ENCODE data around the gene ETV2. TPM values are rescaled to one million over a fixed set of nuclear protein-coding genes. Genes with fewer than 3 reads are reported as not detected.

ETV2 gene
- total RNA-seq, 4 donors from 2014 or later = 1.1 to 35.2 (median 3.5) TPM; not detected in 1

DNA sequence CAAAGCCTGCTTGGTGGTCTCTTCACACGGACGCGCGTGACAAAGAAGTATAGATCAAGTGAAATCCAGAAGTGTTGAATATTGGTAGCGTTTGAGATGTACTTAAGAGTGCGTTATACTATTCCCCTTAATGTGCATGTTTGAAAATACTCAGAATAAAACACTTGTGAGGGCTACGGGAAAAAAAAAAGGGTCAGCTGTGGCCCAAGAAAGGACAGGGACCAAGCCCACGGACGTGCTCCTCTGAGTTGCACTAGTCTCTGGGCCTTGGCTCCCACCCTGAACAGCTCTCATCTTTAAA lies 13.3 kb upstream of the ETV2 start:
- whole genome bisulfite sequencing, 2 donors (ENCODE audit: low coverage in 1 of 2) = 0 to 21% methylated on average over 3 to 9 of the region's 9 CpGs
- in situ Hi-C loops (cut with MboI; ENCODE audit: low pct_ligation_motif_present in 1 of 4, low pct_unique_long_range_greater_than_20kb in 1 of 4, low sequenced_read_pairs in 3 of 4) = no loop called here
- no peak for TF ChIP-seq POLR2AphosphoS5 (IDR thresholded peaks at IDR 0.05)
- TF ChIP-seq EP300 (IDR thresholded peaks at IDR 0.05; ENCODE audit: low read depth) = no peak
- TF ChIP-seq, protein P1, sequence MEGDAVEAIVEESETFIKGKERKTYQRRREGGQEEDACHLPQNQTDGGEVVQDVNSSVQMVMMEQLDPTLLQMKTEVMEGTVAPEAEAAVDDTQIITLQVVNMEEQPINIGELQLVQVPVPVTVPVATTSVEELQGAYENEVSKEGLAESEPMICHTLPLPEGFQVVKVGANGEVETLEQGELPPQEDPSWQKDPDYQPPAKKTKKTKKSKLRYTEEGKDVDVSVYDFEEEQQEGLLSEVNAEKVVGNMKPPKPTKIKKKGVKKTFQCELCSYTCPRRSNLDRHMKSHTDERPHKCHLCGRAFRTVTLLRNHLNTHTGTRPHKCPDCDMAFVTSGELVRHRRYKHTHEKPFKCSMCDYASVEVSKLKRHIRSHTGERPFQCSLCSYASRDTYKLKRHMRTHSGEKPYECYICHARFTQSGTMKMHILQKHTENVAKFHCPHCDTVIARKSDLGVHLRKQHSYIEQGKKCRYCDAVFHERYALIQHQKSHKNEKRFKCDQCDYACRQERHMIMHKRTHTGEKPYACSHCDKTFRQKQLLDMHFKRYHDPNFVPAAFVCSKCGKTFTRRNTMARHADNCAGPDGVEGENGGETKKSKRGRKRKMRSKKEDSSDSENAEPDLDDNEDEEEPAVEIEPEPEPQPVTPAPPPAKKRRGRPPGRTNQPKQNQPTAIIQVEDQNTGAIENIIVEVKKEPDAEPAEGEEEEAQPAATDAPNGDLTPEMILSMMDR (IDR thresholded peaks at IDR 0.05) = no peak
- no peak for TF ChIP-seq POLR2A (IDR thresholded peaks at IDR 0.05)
- DNase-seq = no peak
- intact Hi-C loops (cut with DNase I; ENCODE audit: low total_unique reads) = no loop called here
- Histone ChIP-seq H3K27me3 (no peaks in the 10 kb centered on the region), H3K4me1 (peaks cover 9 to 21% (median 12%) of the 10 kb centered on the region in 4 donors), H3K9me3 (no peaks in the 10 kb centered on the region), H3K36me3 (peaks cover 0 to 26% (median 7%) of the 10 kb centered on the region in 4 donors), H3K27ac (peak overlapping the region; percentile 92 to 97 (median 94)), H3K4me3 (peak overlapping the region; percentile 52 to 98 (median 91))

DNA sequence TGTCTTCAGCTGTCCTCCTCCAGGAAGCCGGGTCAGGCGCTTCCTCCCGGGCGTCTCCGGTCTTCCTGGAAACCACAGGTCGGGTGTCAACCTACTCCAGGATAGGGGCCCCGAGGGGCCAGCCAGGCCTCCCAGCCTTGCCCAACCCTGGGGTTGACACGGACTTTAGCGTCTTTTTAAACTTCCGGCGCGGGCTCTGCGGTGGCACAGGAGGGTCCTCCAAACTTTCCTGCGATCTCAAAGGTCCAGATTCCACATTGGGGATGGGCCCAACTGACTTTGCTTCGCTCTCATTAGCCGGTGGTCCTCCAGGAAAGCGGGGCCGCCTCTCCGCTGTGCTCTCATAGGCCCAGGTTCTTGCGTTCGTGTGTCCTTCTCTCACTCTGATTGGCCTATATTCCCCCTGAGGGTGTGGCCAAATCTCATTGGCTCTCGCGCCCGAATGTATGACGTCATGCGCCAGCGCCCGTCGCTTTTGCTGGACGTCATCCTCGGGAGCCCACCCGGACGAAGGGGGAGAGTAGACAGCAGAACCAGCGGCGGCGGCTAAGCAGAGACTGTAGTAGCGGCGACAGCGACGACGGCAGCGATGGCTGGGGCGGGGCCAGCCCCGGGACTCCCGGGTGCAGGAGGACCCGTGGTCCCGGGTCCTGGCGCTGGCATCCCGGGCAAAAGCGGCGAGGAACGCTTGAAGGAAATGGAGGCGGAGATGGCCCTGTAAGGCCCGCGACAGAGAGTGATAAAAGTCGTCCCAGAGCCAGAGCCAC lies 12.8 kb upstream of the ETV2 start, which contains the start of gene RBM42:
Gene RBM42 (plus strand): TSS at position 472 of the 767 bp plus-strand sequence. CDS start 118 bp downstream, at position 590.
- DNase-seq = peak; percentile 97
- peaks cover 9 to 21% (median 12%) of the 10 kb centered on the region in 4 donors for H3K4me1 ChIP-seq

DNA sequence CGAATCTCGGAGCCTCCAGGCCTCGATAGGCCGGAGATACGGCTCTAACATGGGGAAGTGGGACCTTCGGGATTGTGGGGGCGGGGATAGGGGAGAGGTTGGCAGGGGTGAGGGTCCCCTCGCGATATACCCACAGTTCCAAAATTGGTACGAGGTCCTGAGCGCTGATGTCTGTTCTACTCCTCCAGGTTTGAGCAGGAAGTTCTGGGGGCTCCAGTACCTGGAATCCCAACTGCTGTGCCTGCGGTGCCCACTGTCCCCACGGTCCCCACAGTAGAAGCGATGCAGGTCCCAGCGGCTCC lies 12.3 kb upstream of the ETV2 start:
- H3K4me1 ChIP-seq = peaks cover 9 to 21% (median 12%) of the 10 kb centered on the region in 4 donors
- H3K36me3 ChIP-seq = peaks cover 0 to 37% (median 11%) of the 10 kb centered on the region in 4 donors
- H3K9me3 ChIP-seq = no peaks in the 10 kb centered on the region
- intact Hi-C loops (cut with DNase I; ENCODE audit: low total_unique reads) (no loop called here), in situ Hi-C loops (cut with MboI; ENCODE audit: low pct_ligation_motif_present in 1 of 4, low pct_unique_long_range_greater_than_20kb in 1 of 4, low sequenced_read_pairs in 3 of 4) (no loop called here)
- TF ChIP-seq, protein P1 (IDR thresholded peaks at IDR 0.05) = no peak
- TF ChIP-seq EP300 (IDR thresholded peaks at IDR 0.05; ENCODE audit: low read depth) = no peak
- TF ChIP-seq POLR2AphosphoS5 (IDR thresholded peaks at IDR 0.05) = no peak
- no peak for TF ChIP-seq POLR2A (IDR thresholded peaks at IDR 0.05)
- WGBS, 2 donors (ENCODE audit: low coverage in 1 of 2) = 4% methylated on average over 14 of the region's 15 CpGs; no CpG with 5 or more reads in 1 of the 2 donors
- no peaks in the 10 kb centered on the region for H3K27me3 ChIP-seq
- H3K4me3 ChIP-seq = peak overlapping the region; percentile 65 to 98 (median 91)
- no peak for DNase-seq
- H3K27ac ChIP-seq = peak overlapping the region; percentile 92 to 97 (median 94)

More for the DNA sequence above, 12.8 kb upstream of the ETV2 start, which contains the start of gene RBM42:
- H3K36me3 ChIP-seq = peaks cover 0 to 31% (median 8%) of the 10 kb centered on the region in 4 donors
- TF ChIP-seq POLR2A (IDR thresholded peaks at IDR 0.05) = peak; percentile 92
- TF ChIP-seq EP300 (IDR thresholded peaks at IDR 0.05; ENCODE audit: low read depth) = no peak
- peak; percentile 86 to 95 (median 92) for TF ChIP-seq POLR2AphosphoS5 (IDR thresholded peaks at IDR 0.05)
- TF ChIP-seq, protein P1 (IDR thresholded peaks at IDR 0.05) = no peak
- no peaks in the 10 kb centered on the region for H3K27me3 ChIP-seq
- intact Hi-C loops (cut with DNase I; ENCODE audit: low total_unique reads) (no loop called here), in situ Hi-C loops (cut with MboI; ENCODE audit: low pct_ligation_motif_present in 1 of 4, low pct_unique_long_range_greater_than_20kb in 1 of 4, low sequenced_read_pairs in 3 of 4) (no loop called here)
- peak within 1 kb of the TSS; percentile 65 to 98 (median 91) for H3K4me3 ChIP-seq
- peak within 1 kb of the TSS; percentile 92 to 97 (median 94) for H3K27ac ChIP-seq
- H3K9me3 ChIP-seq = no peaks in the 10 kb centered on the region
- 0% methylated on average over 37 of the region's 56 CpGs; no CpG with 5 or more reads in 1 of the 2 donors for WGBS, 2 donors (ENCODE audit: low coverage in 1 of 2)

DNA sequence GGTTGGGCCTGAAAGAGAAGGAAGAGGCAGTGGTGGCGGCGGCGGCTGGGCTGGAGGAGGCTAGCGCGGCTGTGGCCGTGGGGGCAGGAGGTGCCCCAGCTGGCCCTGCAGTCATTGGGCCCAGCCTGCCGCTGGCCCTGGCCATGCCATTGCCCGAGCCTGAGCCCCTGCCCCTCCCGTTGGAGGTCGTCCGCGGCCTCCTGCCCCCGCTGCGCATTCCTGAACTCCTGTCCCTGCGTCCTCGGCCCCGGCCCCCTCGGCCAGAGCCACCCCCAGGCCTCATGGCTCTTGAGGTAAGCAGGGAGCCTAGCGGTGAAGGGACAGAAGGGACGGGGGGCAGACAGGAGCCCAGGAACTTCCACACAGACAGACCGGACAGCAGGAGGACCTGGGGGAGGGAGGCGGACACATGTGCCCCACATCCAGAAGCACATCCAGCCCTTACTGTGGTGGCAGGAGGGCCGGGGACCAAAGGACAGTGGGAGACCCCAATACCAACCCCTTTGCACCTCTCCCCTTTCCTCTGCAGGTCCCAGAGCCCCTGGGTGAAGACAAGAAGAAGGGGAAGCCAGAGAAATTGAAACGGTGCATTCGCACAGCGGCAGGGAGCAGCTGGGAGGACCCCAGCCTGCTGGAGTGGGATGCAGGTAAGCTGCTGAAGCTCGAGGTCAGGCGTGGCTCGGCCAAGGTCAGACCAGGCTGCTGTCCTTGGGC lies 7.7 kb upstream of the ETV2 start:
- intact Hi-C loops (cut with DNase I; ENCODE audit: low total_unique reads) (loop anchor here (10.0 kb wide), 1 partner anchor 89 kb away; the partner anchor contains the start of gene TMEM147), in situ Hi-C loops (cut with MboI; ENCODE audit: low pct_ligation_motif_present in 1 of 4, low pct_unique_long_range_greater_than_20kb in 1 of 4, low sequenced_read_pairs in 3 of 4) (no loop called here)
- Histone ChIP-seq H3K27ac (no peak overlapping the region), H3K36me3 (peaks cover 0 to 68% (median 21%) of the 10 kb centered on the region in 4 donors), H3K4me3 (no peak overlapping the region), H3K4me1 (peaks cover 6 to 14% (median 11%) of the 10 kb centered on the region in 4 donors), H3K9me3 (no peaks in the 10 kb centered on the region), H3K27me3 (no peaks in the 10 kb centered on the region)
- no peak for DNase-seq
- TF ChIP-seq EP300 (IDR thresholded peaks at IDR 0.05; ENCODE audit: low read depth) (no peak), POLR2AphosphoS5 (IDR thresholded peaks at IDR 0.05) (no peak), POLR2A (IDR thresholded peaks at IDR 0.05) (no peak)
- TF ChIP-seq, protein P1 (IDR thresholded peaks at IDR 0.05) = no peak
- 92% methylated on average over 29 of the region's 29 CpGs; no CpG with 5 or more reads in 1 of the 2 donors for WGBS, 2 donors (ENCODE audit: low coverage in 1 of 2)
